ENCODE measurements around the gene HIP1.
"Not testable (repeated sequence)": the region's sequence is repeated elsewhere in the genome, so short reads cannot be mapped to it uniquely, and the experiment has no call there.

HIP1 gene

GRCh38 chr7:75738604-75738974, at the start of gene HIP1:
HIP1 (minus strand) TSS chr7:75738941; CDS start chr7:75738920, 21 bp downstream.
- no peak for FAIRE-seq

- not testable (repeated sequence) for FAIRE-seq
Observed at GRCh38 chr7:75788154-75788847, 49.6 kb upstream of the HIP1 start.

GRCh38 chr7:75783058-75783457, 44.3 kb upstream of the HIP1 start:
- not testable (repeated sequence) for FAIRE-seq

- FAIRE-seq: not testable (repeated sequence)
Observed at GRCh38 chr7:75780647-75781273, 42.0 kb upstream of the HIP1 start.

- not testable (repeated sequence) for FAIRE-seq
Observed at GRCh38 chr7:75779516-75779915, 40.8 kb upstream of the HIP1 start.

GRCh38 chr7:75779035-75779434, 40.3 kb upstream of the HIP1 start:
- not testable (repeated sequence) for FAIRE-seq

- FAIRE-seq: no peak
Observed at GRCh38 chr7:75776295-75776971, 37.7 kb upstream of the HIP1 start.

- not testable (repeated sequence) for FAIRE-seq
Observed at GRCh38 chr7:75773958-75774357, 35.2 kb upstream of the HIP1 start.

- FAIRE-seq: no peak
Observed at GRCh38 chr7:75772081-75773077, 33.6 kb upstream of the HIP1 start, which contains the start of gene CCL26. CCL26 (minus strand) TSS chr7:75772211; CDS start chr7:75772176, 35 bp downstream.

GRCh38 chr7:75771224-75771623, 32.5 kb upstream of the HIP1 start:
- no peak for FAIRE-seq

- FAIRE-seq: peak; percentile 88
Observed at GRCh38 chr7:75762350-75762917, 23.7 kb upstream of the HIP1 start.

GRCh38 chr7:75761801-75762200, 23.1 kb upstream of the HIP1 start:
- FAIRE-seq: not testable (repeated sequence)

- FAIRE-seq: no peak
Observed at GRCh38 chr7:75758491-75758890, 19.8 kb upstream of the HIP1 start.

- FAIRE-seq: no peak
Observed at GRCh38 chr7:75757860-75758259, 19.1 kb upstream of the HIP1 start.

GRCh38 chr7:75756991-75757676, 18.4 kb upstream of the HIP1 start:
- no peak for FAIRE-seq

- FAIRE-seq: no peak
Observed at GRCh38 chr7:75756206-75756990, 17.7 kb upstream of the HIP1 start.

GRCh38 chr7:75743455-75743859, 4.7 kb upstream of the HIP1 start:
- no peak for FAIRE-seq

- no peak for FAIRE-seq
Observed at GRCh38 chr7:75740846-75741497, 2.2 kb upstream of the HIP1 start.

GRCh38 chr7:75739796-75740672, 1.3 kb upstream of the HIP1 start:
- no peak for FAIRE-seq

All from TTC549 (cell line).